Suprapubic skin (tissue), 3 donors: ENCODE data around the gene NRP1.

Source experiments
- POLR2A ChIP-seq, 2 donors: fragments of 450-650 bp; IDR thresholded peaks; one replicate each; pipeline ENCODE4 v1.6.1; 2017; ENCODE audit warnings: antibody characterized with exemption in 2 of 2, mild to moderate bottlenecking in 2 of 2, moderate library complexity in 2 of 2
- TF ChIP-seq, protein P1 (sequence below), 2 donors: fragments of 200-600 bp in 1 of 2; fragments of 450-650 bp in 1 of 2; sonication (generic) in 1 of 2; IDR thresholded peaks; one replicate each; pipeline ENCODE4 v1.5.1; 2016 to 2019; ENCODE audit warnings: antibody characterized with exemption in 2 of 2, mild to moderate bottlenecking in 1 of 2, moderate library complexity in 1 of 2

DNA sequence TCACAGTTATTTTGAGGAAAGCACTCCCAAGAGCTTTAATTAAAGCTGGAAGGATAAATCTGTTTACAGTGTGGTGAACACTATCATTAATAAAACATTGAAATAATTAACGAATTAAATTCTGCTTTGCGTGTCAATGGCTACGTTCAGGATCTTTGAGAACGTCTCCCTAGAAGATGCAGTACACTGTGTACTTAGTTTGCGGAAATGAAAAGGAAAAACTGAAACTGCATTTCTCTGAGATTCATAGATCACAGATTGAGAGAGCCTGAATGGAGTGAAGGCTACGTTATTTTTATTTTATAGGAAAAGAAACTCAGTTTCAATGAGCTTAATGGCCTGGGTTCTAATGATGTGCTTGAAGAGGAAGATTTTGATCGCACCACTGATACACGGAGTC, 85.3 kb downstream of the NRP1 start:
- TF ChIP-seq, protein P1, sequence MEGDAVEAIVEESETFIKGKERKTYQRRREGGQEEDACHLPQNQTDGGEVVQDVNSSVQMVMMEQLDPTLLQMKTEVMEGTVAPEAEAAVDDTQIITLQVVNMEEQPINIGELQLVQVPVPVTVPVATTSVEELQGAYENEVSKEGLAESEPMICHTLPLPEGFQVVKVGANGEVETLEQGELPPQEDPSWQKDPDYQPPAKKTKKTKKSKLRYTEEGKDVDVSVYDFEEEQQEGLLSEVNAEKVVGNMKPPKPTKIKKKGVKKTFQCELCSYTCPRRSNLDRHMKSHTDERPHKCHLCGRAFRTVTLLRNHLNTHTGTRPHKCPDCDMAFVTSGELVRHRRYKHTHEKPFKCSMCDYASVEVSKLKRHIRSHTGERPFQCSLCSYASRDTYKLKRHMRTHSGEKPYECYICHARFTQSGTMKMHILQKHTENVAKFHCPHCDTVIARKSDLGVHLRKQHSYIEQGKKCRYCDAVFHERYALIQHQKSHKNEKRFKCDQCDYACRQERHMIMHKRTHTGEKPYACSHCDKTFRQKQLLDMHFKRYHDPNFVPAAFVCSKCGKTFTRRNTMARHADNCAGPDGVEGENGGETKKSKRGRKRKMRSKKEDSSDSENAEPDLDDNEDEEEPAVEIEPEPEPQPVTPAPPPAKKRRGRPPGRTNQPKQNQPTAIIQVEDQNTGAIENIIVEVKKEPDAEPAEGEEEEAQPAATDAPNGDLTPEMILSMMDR (IDR thresholded peaks at IDR 0.05): no peak
- no peak for TF ChIP-seq POLR2A (IDR thresholded peaks at IDR 0.05)
